HG02642 (cell line): ENCODE measurements around the gene TFAP2D.
A peak's percentile ranks its signal among the peaks of the same experiment; 100 is the strongest.

Experiments used
- ATAC-seq: cut with Tn5 transposase; IDR thresholded peaks from one replicate; pipeline ENCODE4 v1.9.1; 2021; ENCODE audit warnings: mild to moderate bottlenecking; ENCODE audit not compliant: unreplicated experiment, poor library complexity

The TFAP2D gene

GRCh38 chr6:50713226-50713625 is at the start of gene TFAP2D:
Gene TFAP2D (plus strand): TSS chr6:50713526. CDS start chr6:50714056, 530 bp downstream.
- ATAC-seq, result no peak

- ATAC-seq, result no peak
Measured at GRCh38 chr6:50663806-50664205, 49.5 kb upstream of the TFAP2D start.

GRCh38 chr6:50666089-50666488 is 47.2 kb upstream of the TFAP2D start:
- ATAC-seq, result no peak

GRCh38 chr6:50681213-50681824 is 32.0 kb upstream of the TFAP2D start:
- ATAC-seq, result peak; percentile 63

GRCh38 chr6:50689210-50689609 is 24.1 kb upstream of the TFAP2D start:
- no peak for ATAC-seq

GRCh38 chr6:50691814-50692495 is 21.4 kb upstream of the TFAP2D start:
- no peak for ATAC-seq

GRCh38 chr6:50698546-50698945 is 14.8 kb upstream of the TFAP2D start:
- no peak for ATAC-seq

GRCh38 chr6:50699051-50699775 is 14.1 kb upstream of the TFAP2D start:
- no peak for ATAC-seq

GRCh38 chr6:50706575-50706974 is 6.8 kb upstream of the TFAP2D start:
- ATAC-seq, result no peak

GRCh38 chr6:50707191-50707590 is 6.1 kb upstream of the TFAP2D start:
- ATAC-seq, result no peak

GRCh38 chr6:50707652-50708300 is 5.5 kb upstream of the TFAP2D start:
- ATAC-seq, result no peak

GRCh38 chr6:50708664-50709365 is 4.5 kb upstream of the TFAP2D start:
- ATAC-seq, result no peak

GRCh38 chr6:50709366-50709734 is 4.0 kb upstream of the TFAP2D start:
- no peak for ATAC-seq

GRCh38 chr6:50711686-50712085 is 1.6 kb upstream of the TFAP2D start:
- no peak for ATAC-seq

- ATAC-seq, result no peak
Measured at GRCh38 chr6:50712291-50712690, 1.0 kb upstream of the TFAP2D start.

- ATAC-seq, result no peak
Measured at GRCh38 chr6:50713977-50714486, 706 bp downstream of the TFAP2D start.

GRCh38 chr6:50714487-50715379 is 1.4 kb downstream of the TFAP2D start:
- ATAC-seq, result no peak

- ATAC-seq, result no peak
Measured at GRCh38 chr6:50716899-50717509, 3.7 kb downstream of the TFAP2D start.
